ENCODE results near the gene ANTKMT.
"Not testable (repeated sequence)": the region's sequence is repeated elsewhere in the genome, so short reads cannot be mapped to it uniquely, and the experiment has no call there.

Gene ANTKMT

DNA sequence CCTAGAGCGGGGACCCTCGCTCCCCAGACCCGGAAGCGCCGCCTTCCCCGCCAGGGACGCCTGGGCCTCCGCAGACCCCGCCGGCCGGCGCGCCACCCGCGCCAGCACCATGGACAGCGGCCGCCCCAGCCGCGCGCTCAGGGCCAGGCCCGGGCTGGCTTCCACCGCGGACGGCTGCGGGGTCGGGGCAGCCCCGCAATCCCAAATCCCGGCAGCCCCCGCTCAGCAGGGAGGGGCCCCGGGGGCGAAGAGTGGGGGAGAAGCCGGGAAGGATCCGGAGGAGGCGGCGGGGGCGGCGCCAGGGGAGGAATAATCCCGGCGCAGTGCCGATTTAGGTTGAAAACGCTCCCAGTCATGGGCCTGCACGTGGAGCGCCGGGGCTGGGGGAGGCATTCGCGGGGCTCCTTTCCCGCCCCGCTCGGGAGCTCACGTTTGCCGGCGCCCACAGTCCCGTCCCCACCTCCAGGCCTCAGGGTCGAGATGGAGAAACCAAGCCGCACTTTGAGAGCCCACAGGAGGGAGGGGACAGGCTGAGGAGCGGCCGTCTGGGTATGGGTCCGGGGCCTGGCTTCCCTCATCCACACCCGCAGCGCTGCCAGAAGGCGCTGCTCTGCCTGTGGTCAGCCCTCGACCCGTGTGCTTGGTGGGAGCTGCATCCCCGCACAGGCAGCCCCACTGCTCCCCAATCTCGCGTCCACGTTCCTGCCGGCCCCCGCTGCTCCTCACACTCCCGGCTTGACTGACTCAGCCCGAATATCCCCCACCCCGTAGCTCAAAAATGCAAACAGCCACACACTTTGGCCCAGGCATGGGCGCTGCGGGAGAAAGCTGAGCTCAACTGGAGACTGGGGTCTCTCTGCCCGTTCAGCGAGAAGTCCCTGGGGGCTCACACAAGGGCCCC lies 20.0 kb upstream of the ANTKMT start:
- no peak for DNase-seq

DNA sequence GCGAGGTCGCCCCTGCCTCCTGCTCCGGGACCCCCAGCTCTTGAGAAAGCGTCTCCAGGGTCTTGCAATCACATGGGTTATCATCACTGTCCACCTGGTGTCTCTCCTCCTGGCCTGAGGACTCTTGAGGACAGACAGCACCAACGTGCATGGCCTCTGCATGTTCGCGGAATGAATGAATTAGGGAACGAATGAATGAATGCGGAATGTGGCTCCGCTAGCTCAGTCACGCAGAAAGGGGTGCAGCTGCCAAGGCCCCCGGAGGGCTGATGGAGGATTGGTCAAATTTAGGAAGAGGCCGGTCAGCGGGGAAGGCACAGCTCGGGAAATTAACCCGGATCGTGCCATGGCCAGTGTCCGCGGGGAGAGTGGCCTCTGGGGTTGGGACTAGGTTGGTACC lies 18.6 kb upstream of the ANTKMT start:
- DNase-seq = no peak

DNA sequence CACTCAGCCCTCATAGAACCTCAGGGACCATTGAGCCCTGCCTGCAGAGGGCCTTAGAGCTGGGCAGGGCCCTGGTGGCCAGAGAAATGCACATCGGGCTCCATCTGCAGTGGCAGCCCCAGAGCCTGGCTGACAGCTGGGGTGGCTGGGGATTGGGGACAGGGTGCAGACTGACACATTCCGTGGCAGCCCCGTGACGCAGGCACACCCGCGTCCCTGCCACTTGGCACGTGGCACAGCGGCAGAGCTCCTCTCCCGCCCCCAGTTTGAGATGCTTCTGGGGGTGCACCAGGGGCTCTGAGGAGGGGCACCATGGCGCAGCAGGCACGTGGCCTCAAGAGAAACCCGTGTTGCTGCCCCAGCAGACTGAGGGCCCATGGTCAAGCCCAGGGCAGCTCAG lies 17.5 kb upstream of the ANTKMT start:
- DNase-seq = no peak

DNA sequence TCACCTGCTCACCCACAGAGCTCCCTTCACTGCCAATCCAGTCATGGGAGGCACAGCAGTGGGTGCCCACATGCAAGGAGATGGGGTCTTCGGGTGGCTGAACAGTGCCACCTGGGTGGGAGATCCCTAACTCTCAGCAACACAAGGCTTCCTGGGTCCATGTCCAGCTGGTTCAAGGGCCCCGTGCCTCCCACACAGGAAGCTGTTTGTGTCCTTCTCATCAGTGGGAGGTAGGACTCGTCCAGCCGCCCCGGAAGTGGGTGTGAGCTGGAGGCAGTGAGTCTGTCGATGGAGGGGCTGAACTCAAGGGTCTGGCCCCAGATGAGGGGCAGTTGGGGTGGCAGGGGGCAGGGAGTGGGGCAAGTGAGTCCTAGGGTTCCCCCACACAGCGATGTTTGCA lies 16.9 kb upstream of the ANTKMT start:
- no peak for DNase-seq

DNA sequence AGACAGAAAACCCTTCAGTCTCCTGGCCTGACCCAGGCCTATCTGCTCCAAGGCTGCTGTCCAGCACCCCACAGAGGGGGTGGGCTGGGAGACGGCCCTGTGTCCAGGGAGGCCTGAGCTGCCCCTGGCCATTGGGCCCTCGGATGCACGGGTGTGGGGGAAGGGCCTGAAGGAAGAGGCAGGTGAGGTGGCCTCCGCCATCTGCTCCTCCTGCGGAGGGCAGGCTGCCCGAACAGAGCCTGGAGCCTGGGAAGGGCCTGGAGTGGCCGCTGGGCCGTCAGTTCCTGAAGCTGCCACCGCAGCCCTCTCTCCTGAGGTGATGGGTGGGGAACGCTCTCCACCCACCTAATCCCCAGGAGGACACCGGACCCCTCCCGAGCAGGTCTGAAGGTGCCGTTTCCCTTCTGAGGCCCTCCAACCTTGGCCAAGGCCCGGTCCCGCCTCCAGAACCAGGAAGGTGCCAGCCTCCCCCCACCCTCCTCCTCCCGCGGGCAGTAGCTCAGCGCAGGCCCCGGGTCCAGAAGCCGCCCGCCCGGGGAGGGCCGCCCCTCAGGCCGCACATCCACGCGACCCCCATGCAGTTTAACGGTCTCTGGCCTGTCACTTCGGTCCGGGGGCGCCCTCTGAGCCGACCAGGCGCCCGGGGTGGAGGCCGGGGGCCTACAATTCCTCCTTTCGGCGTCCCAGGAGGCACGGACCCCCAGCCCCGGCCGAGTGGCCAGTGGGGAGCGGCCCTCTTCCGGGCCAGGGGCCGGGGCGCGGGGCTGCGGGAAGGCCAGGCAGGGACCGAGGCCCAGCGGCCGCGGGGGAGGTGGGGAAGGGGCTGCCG lies 16.2 kb upstream of the ANTKMT start:
- no peak for DNase-seq

DNA sequence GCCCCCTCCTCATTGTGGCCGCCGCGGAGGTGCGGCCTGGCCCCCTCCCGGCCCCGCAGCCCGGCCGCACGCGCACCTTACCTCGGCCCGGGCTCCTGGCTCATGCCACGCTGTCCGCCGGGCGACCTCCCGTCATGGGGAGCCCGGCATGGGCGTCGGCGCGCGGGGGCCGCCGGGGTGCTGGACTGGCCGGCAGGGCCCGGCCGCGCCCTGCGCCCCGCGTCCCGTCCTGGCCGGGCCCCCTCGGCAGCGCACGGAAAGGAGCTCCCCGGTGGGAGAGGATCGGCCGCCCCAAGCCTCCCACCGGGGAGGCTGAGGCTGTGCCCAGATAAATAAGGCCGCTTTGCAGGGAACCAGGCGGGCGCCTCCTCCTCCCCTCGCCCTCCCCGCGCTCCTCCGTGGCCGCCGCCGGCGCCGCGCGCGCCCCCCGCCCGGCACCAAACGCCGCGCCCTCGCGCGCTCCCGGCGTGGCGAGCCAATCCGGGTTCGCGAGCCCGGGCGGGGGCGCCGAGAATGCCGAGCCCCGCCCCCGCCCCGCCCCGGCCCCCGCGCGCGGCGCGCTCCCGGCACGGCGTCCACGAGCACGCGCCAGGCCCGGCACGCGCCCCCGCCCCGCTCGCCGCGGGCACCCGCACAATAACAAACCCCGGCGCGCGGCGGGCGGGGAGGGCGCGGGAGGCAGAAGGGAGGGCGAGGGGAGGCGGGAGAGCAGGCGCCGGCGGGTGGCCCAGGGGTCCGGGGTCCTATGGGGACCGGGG lies 15.3 kb upstream of the ANTKMT start, which contains the start of gene FBXL16:
Gene FBXL16 (minus strand): TSS at position 371 of the 758 bp plus-strand sequence. CDS start 8,396 bp downstream, outside the sequence.
- peak; percentile 32 for DNase-seq

DNA sequence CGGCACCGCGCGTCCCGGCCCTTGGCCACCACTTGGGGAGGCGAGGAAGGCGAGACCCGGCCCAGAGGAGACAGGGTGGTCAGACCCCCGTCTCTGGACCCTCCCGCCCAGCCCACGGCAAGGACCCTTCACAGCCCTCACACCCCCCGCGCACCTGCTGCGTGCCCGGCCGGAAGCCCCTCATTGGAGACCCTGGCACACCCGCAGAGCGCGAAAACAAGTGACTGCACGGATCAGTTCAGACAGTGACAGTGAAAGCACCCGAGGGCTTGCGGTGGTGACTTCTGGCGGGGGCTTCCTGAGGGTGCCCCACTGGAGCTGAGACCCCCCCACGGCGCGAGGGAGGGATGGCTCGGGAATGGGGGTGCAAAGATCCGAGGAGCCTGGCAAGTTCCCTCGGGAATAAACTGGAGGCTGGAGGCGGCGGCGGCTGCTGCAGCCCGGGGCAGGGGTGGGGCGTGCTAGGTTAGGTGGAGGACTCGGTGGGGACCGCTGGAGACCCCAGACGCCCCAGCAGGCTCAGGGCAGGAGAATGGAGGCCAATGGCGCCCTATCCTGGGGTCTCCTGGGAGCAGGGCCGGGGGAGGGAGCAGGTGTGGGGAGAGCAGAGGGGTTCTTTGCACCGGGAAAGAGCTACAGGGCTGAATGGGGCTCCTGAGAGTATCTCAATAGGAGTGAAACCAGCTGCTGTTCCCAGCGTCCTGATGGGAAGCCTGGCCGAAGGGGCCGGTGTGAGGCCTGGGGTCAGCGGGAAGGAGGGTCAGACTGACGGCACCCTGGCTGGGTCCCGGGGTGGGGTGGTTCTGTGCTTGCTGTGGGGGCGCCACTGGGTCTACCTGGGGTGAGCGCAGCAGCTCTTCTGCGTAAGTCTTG lies 14.5 kb upstream of the ANTKMT start:
- peak; percentile 28 for DNase-seq

DNA sequence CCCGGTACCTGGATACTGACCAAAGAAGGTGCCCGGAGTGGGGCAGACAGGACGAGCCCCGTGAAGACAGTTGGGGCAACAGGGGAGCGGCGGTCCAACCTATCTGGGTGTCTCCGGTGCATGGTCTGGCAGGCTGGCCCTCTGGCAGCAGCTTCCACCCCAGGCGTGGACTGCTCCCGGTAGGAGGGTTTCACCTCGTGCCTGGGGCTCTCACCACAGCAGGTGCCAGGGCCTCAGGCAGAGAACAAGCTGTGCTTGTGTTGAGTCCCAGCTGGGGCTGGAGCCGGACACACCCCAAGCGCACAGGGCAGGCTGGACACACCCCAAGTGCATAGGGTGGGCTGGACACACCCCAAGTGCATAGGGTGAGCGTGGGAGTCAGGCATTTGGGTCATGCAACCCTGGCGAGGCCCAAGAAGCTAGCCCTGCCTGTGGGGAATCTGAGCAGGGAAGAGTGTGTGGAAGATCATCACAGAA lies 13.8 kb upstream of the ANTKMT start:
- no peak for DNase-seq

DNA sequence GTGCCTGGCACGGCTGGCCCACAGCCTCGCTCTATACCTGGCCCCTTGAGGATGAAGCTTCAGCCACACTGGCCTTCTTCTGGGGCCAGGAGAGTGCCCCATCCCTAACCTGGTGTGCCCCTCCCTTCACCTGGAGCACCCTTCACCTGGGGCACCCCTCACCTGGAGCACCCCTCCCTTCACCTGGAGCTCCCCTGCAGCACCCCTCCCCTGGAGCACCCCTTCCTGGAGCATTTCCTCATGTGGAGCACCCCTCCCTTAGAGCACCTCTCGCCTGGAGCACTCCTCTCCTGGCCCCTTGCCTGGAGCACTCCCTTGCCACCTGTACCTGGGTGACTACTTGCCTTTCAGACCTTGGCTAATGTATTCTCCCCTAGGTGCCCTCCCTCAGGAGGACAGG lies 12.9 kb upstream of the ANTKMT start:
- no peak for DNase-seq

DNA sequence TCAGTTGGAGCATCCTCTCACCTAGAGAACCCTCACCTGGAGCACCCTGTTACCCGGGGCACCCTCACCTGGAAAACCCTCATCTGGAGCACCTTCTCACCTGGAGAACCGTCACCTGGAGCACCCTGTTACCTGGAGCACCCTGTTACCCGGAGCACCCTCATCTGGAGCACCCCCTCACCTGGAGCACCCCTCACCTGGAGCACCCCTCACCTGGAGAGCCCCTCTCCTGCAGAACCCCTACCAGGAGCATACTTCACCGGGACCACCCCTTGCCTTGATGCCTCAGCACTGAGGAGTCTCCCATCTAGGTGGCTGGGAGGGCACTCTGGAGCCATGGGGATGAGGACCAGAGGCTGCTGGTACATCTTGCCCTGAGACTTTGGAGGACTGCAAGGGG lies 12.0 kb upstream of the ANTKMT start:
- DNase-seq = no peak

DNA sequence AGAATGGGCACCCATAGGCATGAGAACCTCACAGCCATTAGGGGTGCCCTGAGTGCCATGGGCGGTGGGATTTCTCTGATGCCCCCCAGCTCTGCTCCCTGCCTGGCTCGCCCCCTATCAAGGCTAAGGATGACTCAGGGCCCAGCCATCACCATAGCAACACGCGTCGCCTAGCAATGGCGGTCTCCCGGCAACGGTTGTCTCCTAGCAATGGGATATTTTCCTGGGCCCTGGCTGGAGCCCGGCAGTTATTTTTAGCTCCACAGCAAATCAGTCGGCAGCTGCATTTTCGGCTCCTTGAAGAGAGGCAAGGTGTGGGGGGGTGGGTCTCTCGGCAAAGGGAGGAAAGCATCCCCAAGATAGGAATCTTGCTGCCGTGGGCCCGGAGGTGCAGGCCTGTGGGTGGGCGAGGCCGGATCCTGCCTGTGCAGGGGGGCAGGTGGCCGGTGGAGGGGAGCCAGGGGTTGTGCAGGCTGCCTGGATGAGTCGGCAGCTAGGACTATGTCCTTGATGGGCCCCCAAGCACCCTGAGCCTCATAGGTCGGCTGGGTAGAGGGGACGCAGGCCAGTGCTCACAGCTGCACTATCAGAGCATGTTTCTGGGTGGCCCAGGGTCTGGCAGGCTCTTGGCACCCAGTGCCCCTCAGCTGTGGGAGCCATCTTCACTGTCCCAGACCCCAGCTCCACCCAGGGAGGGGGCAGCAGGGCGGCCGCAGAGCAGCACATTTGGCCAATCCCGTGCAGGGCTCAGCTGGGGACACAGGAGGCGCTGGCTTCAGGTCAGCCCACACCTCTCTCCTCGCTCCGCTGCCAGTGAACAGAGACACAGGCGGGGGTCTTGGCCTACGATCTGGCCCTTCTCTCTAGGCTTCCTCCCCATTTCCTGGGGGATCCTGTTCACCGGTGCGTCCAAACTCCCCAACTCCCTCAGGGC lies 11.1 kb upstream of the ANTKMT start:
- DNase-seq = peak; percentile 80

DNA sequence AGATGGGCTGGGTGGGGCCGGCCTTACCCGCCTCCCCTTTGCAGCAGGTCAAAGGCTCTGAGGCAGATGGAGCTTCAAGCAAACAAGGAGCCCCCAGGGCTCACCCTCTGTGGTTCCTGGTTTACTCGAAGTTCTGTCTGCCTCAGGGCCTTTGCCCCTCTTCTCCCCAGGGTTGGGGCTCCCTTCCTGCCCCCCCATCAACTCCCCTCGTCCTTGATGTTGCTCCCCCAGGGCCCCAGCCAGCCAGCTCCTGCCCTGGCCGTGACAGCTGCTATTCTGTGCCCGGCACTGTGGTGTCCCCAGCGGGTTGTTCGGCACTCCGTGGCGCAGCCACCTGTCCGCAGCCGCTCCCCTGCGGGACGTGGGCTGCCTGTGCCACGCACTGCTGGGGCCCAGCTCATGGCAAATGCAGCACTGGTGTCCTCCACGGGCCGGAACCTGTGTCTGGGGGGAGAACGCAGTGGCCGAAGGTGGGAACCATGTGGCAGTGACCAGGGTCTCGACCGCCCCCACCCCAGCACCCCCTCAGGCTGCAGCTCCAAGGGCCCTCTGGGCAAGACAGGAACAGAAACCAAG lies 10.4 kb upstream of the ANTKMT start:
- DNase-seq = no peak

DNA sequence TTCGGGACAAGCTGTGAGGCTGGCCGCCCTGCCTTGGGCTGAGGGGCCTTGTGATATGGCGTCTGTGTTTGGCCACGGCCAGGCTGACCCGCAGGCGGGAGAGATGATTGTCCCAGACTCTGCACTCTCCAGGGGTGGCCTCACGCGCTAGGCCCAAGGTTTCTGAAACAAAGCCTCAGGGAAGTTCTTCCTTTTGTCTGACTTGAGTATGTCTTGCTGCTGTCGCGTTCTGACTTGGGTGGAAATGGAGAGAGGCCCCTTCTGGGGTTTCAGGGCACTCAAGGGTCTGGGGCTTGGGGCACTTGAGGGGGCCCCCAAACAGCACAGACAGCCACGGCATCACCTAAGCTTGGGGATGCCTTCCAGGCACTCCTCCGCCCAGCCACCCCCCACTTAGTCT lies 9.9 kb upstream of the ANTKMT start:
- DNase-seq = no peak

DNA sequence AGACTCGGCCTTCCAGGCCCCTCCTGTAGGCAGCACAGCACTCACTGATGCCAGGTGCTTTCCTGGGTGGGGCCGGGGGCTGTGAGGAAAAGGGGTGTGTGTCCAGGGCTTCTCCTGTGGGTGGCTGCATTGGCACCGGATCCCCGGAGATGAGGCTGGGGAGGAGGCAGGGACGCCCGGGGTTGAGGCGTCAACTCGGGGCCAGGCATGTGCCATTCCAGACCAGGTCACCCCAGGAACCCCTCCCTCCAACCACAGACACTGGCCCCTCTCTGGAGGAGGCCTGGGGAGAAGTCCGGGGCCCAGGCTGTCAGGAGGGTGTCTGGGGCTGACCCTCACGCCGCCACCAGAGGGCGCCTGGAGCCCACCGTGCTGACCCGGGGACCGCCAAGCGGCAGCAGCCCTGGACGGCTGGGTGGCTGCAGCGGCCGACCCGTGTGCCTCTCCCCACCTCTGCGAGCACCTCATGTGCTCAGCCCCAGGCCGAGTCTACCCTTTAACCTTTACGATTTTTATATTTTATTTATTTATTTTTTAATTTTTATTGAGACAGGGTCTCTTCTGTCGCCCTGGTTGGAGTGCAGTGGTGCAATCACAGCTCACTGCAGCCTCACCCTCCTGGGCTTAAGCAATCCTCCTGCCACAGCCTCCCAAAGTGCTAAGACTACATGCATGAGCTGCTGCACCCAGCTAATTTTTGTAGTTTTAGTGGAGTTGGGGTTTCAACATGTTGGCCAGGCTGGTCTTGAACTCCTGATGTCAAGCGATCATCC lies 9.2 kb upstream of the ANTKMT start:
- peak; percentile 44 for DNase-seq

DNA sequence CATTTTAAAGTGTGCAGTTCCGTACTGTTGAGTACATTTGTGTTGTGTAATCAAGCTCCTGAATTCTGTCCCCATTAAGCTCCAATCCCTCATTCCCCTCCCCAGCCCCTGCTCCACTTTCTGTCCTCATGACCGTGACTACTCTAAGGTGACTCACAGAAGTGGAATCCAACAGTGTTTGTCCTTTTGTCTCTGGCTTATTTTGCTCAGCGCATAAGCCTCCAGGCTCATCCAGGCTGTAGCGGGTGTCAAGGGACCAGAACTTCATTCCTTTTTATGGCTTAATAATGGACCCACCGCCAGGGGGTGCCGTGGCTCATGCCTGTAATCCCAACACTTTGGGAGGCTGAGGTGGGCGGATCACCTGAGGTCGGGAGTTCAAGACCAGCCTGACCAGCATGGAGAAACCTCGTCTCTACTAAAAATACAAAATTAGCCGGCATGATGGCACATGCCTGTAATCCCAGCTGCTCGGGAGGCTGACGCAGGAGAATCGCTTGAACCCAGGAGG lies 8.2 kb upstream of the ANTKMT start:
- DNase-seq = not testable (repeated sequence)

DNA sequence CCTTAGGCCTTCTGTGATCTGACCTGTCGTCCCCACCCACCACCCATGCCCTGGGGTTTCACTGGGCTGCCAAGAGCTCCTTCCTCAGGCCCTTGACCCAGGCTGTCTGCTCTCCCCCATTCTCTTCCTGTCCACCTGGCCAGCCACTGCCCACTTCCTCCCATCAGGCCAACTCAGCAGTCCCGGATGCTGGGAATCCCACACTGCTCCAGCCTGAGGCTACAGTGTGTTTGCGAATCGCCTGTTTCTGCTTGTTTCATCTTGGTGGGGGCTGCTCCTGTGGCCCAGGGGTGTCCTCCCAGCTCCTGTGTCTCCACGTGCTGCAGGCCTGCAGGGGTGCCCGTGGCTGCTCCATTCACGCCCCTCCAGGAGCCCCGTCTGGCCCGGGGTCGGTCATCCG lies 6.9 kb upstream of the ANTKMT start:
- no peak for DNase-seq

DNA sequence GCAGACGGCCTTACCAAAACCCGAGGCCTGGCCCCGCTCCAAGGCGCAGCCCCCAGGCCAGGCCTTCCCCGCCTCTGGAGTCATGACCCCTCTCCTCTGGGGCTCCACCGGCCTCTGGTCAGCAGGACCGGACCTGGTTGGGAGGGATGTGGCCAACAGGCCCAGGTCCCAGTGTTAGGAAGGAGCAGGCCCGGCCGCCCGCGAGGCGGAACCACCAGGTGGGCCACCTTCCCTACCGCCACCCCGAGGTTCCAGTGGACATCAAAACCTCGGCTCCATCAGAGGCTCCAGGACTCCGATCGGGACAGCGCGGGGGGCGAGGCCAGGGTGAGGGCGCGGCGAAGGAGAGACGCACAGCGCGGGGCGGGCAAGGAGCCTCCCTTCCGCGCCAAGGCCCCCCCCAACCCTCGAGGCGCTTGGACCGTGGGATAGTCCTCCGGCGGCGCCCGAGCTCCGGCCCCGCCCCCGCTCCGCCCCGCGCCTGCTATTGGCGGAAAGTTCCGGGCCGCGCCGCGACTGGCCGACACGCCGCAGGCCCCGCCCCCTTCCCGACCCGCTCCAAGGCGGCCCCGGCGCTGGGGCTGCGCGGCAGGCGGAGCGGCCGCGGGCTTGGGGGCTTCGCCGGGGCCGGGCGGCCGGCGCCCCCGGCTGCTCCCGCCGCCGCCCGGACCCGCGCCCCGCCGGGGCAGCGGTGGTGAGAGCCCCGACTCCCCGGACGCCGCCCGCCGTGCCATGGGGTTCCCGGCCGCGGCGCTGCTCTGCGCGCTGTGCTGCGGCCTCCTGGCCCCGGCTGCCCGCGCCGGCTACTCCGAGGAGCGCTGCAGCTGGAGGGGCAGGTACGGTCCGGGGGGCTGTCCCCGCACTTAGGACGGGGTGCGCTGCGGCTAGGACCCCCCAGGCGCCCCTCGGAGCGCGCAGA lies 6.1 kb upstream of the ANTKMT start, which contains the start of gene METRN:
Gene METRN (plus strand): TSS at position 561 of the 919 bp plus-strand sequence. CDS start 172 bp downstream, at position 733.
- peak; percentile 64 for DNase-seq
